B cell (primary cell): ENCODE results near the gene HAP1. TPM values are rescaled to one million over a fixed set of nuclear protein-coding genes. Genes with fewer than 3 reads are reported as not detected.
A peak's percentile ranks its signal among the peaks of the same experiment; 100 is the strongest.

Experiments
- ATAC-seq: fragments of 200-7000 bp; cut with Tn5 transposase; one replicate; pipeline ENCODE4 v1.10.0; 2021; ENCODE audit warnings: low read depth, mild to moderate bottlenecking, moderate number of reproducible peaks, moderate library complexity
- CTCF ChIA-PET: fragments of 350-600 bp; sonication (Branson Sonifier 250); formaldehyde crosslinking; loops from one replicate; lab custom pipeline; 2021; ENCODE audit warnings: antibody characterized with exemption, inconsistent platforms; lab: Charles Lee
- POLR2A ChIA-PET: fragments of 350-600 bp; sonication (Branson Sonifier 250); formaldehyde crosslinking; loops from one replicate; lab custom pipeline; 2021; ENCODE audit warnings: antibody characterized with exemption; lab: Charles Lee
- DNase-seq: peaks from one replicate; pipeline ENCODE4 v3.0.0; 2013
- H2AFZ ChIP-seq: 2 replicates; pipeline ENCODE4 v1.6.1; 2012; ENCODE audit warnings: mild to moderate bottlenecking, low read depth, low read length; ENCODE audit not compliant: insufficient read depth, poor library complexity, severe bottlenecking
- H3K27ac ChIP-seq, 2 donors: 1 replicate in 1 of 2; 2 replicates in 1 of 2; pipeline ENCODE4 v1.5.1; 2012 to 2013; ENCODE audit warnings: low read length in 2 of 2, mild to moderate bottlenecking in 2 of 2, moderate library complexity in 1 of 2
- H3K27me3 ChIP-seq, 4 experiments: fragments of 200-600 bp in 1 of 4; sonication (generic) in 1 of 4; replicated peaks in 1 of 4; 1 replicate in 2 of 4; 2 replicates in 2 of 4; pipeline versions ENCODE4 v1.6.1 to v1.7.0; 2013 to 2016; ENCODE audit warnings: low read length in 3 of 4, mild to moderate bottlenecking in 2 of 4, mixed read lengths in 1 of 4, moderate library complexity in 1 of 4; ENCODE audit not compliant: insufficient read depth in 4 of 4, control insufficient read depth in 3 of 4; ENCODE audit errors: control extremely low read depth in 1 of 4
- H3K36me3 ChIP-seq, 2 experiments: replicated peaks in 1 of 2; 1 replicate in 1 of 2; 2 replicates in 1 of 2; pipeline versions ENCODE4 v1.6.1 to v1.7.1; 2013; ENCODE audit warnings: low read length in 1 of 2; ENCODE audit not compliant: insufficient read depth in 2 of 2, control insufficient read depth in 1 of 2; ENCODE audit errors: control extremely low read depth in 1 of 2, extremely low read depth in 1 of 2
- H3K4me1 ChIP-seq, 2 donors: fragments of 200-600 bp in 1 of 2; sonication (generic) in 1 of 2; 1 replicate in 1 of 2; 2 replicates in 1 of 2; pipeline versions ENCODE4 v1.5.1 to v1.6.1; 2013 to 2017; ENCODE audit warnings: low read length in 2 of 2; ENCODE audit not compliant: control insufficient read depth in 2 of 2, insufficient read depth in 2 of 2
- H3K4me2 ChIP-seq: replicated peaks from 2 replicates; pipeline ENCODE3; 2012; ENCODE audit warnings: mild to moderate bottlenecking, low read depth, low read length; ENCODE audit not compliant: poor library complexity, severe bottlenecking
- H3K4me3 ChIP-seq, 5 experiments: fragments of 200-600 bp in 1 of 5; sonication (generic) in 1 of 5; 1 replicate in 3 of 5; 2 replicates in 2 of 5; pipeline versions ENCODE4 v1.5.1 to v1.7.0; 2011 to 2016; ENCODE audit warnings: low read length in 4 of 5, mild to moderate bottlenecking in 4 of 5, low read depth in 2 of 5, control low read depth in 1 of 5, moderate library complexity in 1 of 5; ENCODE audit not compliant: insufficient read depth in 1 of 5; ENCODE audit errors: control extremely low read depth in 1 of 5, extremely low read depth in 1 of 5
- H3K79me2 ChIP-seq: fragments of 200-600 bp; sonication (generic); one replicate; pipeline ENCODE4 v1.6.0; 2016; ENCODE audit warnings: low read length; ENCODE audit not compliant: control insufficient read depth, insufficient read depth
- H3K9ac ChIP-seq: fragments of 200-600 bp; sonication (generic); 2 replicates; pipeline ENCODE4 v1.6.1; 2017; ENCODE audit warnings: mild to moderate bottlenecking, low read length, moderate library complexity
- H3K9me3 ChIP-seq, 3 donors: one replicate each; pipeline versions ENCODE4 v1.6.1 to v1.7.1; 2013; ENCODE audit warnings: low read length in 2 of 3; ENCODE audit not compliant: control insufficient read depth in 2 of 3, insufficient read depth in 1 of 3; ENCODE audit errors: control extremely low read depth in 1 of 3
- H4K20me1 ChIP-seq: 2 replicates; pipeline ENCODE4 v1.6.0; 2012; ENCODE audit warnings: mild to moderate bottlenecking, low read length; ENCODE audit not compliant: insufficient read depth, control insufficient read depth, poor library complexity, severe bottlenecking
- H3K27ac Mint-ChIP-seq: one replicate; pipeline ENCODE4 v1.8.0; 2021; ENCODE audit warnings: mixed read lengths
- H3K27me3 Mint-ChIP-seq: one replicate; pipeline ENCODE4 v1.8.0; 2021; ENCODE audit warnings: mixed read lengths
- H3K4me1 Mint-ChIP-seq: one replicate; pipeline ENCODE4 v1.8.0; 2021; ENCODE audit warnings: mixed read lengths
- H3K4me3 Mint-ChIP-seq: one replicate; pipeline ENCODE4 v1.8.0; 2021; ENCODE audit warnings: mixed read lengths
- H3K9me3 Mint-ChIP-seq: one replicate; pipeline ENCODE4 v1.8.0; 2022; ENCODE audit warnings: mixed read lengths; ENCODE audit not compliant: insufficient read depth
- EZH2 ChIP-seq: IDR thresholded peaks from 2 replicates; pipeline ENCODE4 v1.6.1; 2012; ENCODE audit warnings: borderline replicate concordance, low read depth, mild to moderate bottlenecking, moderate library complexity, low read length; ENCODE audit not compliant: insufficient read depth, poor library complexity, severe bottlenecking
- WGBS: methylation state at CpG from one replicate; pipeline ENCODE4 v1.1.5; 2013; ENCODE audit warnings: missing lambda C conversion rate; ENCODE audit not compliant: insufficient coverage; 5-methylcytosine and 5-hydroxymethylcytosine counted together
- intact Hi-C: fragments of 100-400 bp; cut with micrococcal nuclease; formaldehyde crosslinking; loops from one replicate; pipeline ENCODE4 v1.10.0; 2022
- polyA plus RNA-seq: library from polyadenylated mRNA; depleted of rRNA; stranded (reverse); fragments of >200 nt; gene quantifications from 2 replicates; pipeline ENCODE4 v1.2.3, GENCODE V29; 2012
- total RNA-seq, 2 donors: library from RNA; stranded (reverse); fragments of 120-200 nt in 1 of 2; gene quantifications; 1 replicate in 1 of 2; 2 replicates in 1 of 2; pipeline versions ENCODE4 v1.2.3 to v1.2.4, GENCODE V29; 2013 to 2022
- TF ChIP-seq, protein P1 (sequence below): fragments of 200-600 bp; IDR thresholded peaks from one replicate; pipeline ENCODE4 v1.8.0; 2022; ENCODE audit warnings: antibody characterized with exemption, mild to moderate bottlenecking

HAP1 gene
- total and polyA plus RNA-seq, 2 donors (not counting 1 experiment from before 2014, with no cell fraction given), result 0.03 to 0.37 TPM

DNA sequence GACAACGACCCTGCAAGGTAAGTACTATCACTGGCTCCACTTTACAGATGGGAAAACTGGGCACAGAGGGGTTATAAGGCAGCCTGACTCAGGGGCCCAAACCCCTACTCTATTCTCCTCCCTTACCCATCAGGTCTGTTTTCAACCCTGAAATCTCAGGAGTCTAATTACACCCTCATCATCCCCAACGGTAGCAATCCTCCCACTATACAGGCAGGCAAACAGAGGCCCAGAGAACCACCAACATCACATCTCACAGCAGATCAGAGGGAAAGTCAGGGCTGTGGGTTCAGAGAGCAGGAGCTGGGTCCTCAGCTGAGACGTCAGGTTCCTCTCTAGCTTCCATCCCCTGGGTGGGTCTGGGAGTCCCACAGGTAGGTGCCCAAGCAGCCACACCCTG, 35.5 kb upstream of the HAP1 start:
- Histone ChIP-seq H3K9ac (no peak overlapping the region), H3K79me2 (peaks cover 33% of the 10 kb centered on the region), H3K4me2 (no peak overlapping the region), H3K27me3 (no peaks in the 10 kb centered on the region), H3K9me3 (no peaks in the 10 kb centered on the region), H3K4me3 (no peak overlapping the region), H3K27ac (no peak overlapping the region), H3K4me1 (peaks cover 7 to 30% of the 10 kb centered on the region in 2 donors), H3K36me3 (peaks cover 0 to 71% of the 10 kb centered on the region in 2 experiments), H4K20me1 (peaks cover 30% of the 10 kb centered on the region), H2AFZ (no peak overlapping the region)
- TF ChIP-seq, protein P1, sequence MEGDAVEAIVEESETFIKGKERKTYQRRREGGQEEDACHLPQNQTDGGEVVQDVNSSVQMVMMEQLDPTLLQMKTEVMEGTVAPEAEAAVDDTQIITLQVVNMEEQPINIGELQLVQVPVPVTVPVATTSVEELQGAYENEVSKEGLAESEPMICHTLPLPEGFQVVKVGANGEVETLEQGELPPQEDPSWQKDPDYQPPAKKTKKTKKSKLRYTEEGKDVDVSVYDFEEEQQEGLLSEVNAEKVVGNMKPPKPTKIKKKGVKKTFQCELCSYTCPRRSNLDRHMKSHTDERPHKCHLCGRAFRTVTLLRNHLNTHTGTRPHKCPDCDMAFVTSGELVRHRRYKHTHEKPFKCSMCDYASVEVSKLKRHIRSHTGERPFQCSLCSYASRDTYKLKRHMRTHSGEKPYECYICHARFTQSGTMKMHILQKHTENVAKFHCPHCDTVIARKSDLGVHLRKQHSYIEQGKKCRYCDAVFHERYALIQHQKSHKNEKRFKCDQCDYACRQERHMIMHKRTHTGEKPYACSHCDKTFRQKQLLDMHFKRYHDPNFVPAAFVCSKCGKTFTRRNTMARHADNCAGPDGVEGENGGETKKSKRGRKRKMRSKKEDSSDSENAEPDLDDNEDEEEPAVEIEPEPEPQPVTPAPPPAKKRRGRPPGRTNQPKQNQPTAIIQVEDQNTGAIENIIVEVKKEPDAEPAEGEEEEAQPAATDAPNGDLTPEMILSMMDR, result no peak
- no peak for TF ChIP-seq EZH2
- ATAC-seq, result no peak
- 78% methylated on average over 3 of the region's 3 CpGs for WGBS
- DNase-seq, result no peak
- peak overlapping the region; percentile 23 for H3K27ac Mint-ChIP-seq
- intact Hi-C loops, result no loop called here
- H3K4me3 Mint-ChIP-seq, result no peak overlapping the region
- POLR2A ChIA-PET, result no interaction called here
- no peaks in the 10 kb centered on the region for H3K27me3 Mint-ChIP-seq
- CTCF ChIA-PET, result no interaction called here
- H3K9me3 Mint-ChIP-seq, result no peaks in the 10 kb centered on the region
- peaks cover 17% of the 10 kb centered on the region for H3K4me1 Mint-ChIP-seq

DNA sequence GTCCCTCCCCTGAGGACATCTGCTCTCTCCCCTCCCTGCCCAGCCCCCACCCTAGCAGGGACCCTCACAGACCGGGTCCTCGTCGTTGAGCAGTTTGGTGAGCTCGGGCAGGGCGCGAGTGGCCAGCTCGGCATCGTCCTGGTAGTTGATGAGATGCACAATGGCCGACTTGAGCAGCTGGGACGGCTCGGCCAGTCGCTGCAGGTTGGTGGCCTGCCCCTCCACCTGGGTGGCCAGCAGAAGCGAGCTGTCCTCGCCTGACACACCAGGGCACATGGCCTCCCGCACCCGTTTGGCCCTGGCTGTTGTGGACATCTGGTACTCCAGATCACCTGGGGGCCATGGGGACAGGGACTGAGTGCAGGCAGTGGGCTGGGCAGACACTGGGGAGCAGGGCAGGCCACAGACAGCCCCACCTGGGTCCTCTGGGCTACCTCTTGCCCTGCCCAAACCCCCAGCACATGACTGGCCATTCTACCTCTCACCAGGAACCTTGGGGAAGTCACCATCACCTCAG, 35.0 kb upstream of the HAP1 start:
- ChIA-PET POLR2A (no interaction called here), CTCF (interaction anchor here (1.7 to 1.9 kb wide), 2 partner anchors 17 to 31 kb away, joined by 5 to 6 read pairs; partner anchors contain the start of gene JUP)
- no peak for ATAC-seq
- no peak overlapping the region for H3K4me3 Mint-ChIP-seq
- peaks cover 0 to 74% of the 10 kb centered on the region in 2 experiments for H3K36me3 ChIP-seq
- H3K9me3 ChIP-seq, result no peaks in the 10 kb centered on the region
- H3K4me1 ChIP-seq, result peaks cover 7 to 25% of the 10 kb centered on the region in 2 donors
- H3K27me3 Mint-ChIP-seq, result no peaks in the 10 kb centered on the region
- H3K79me2 ChIP-seq, result peaks cover 27% of the 10 kb centered on the region
- no peaks in the 10 kb centered on the region for H3K27me3 ChIP-seq
- peaks cover 25% of the 10 kb centered on the region for H4K20me1 ChIP-seq
- no peak overlapping the region for H2AFZ ChIP-seq
- H3K27ac ChIP-seq, result no peak overlapping the region
- no peak overlapping the region for H3K4me2 ChIP-seq
- DNase-seq, result no peak
- H3K4me3 ChIP-seq, result no peak overlapping the region
- H3K9me3 Mint-ChIP-seq, result no peaks in the 10 kb centered on the region
- no peak overlapping the region for H3K9ac ChIP-seq
- no peak overlapping the region for H3K27ac Mint-ChIP-seq
- intact Hi-C loops, result no loop called here
- WGBS, result 96% methylated on average over 16 of the region's 16 CpGs
- no peak for TF ChIP-seq EZH2
- TF ChIP-seq, protein P1, result no peak
- H3K4me1 Mint-ChIP-seq, result peaks cover 17% of the 10 kb centered on the region
